Superior temporal gyrus (tissue), 1 donor: ENCODE measurements around the gene IGFALS.
A peak's percentile ranks its signal among the peaks of the same experiment; 100 is the strongest.

Experiments used
- DNase-seq: peaks from one replicate; pipeline ENCODE4 v3.0.0-alpha.2; 2016; ENCODE audit errors: extremely low spot score

IGFALS gene

DNA sequence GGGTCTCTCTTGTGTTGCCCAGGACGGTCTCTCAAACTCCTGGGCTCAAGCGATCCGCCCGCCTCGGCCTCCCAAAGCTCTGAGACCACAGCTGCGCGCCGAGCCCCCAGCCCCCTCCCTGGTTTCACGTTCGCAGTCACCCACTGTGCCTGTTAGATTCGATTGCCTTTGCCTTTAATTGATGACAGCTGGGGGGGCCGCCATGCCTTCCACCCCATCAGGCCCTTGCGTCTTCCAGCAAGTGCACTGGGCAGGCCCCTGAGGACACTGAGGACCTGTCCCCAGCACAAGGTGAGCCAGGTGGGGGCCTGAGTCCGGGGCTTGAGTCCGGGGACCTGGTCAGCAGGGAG is 3.3 kb downstream of the IGFALS start:
- DNase-seq = no peak

DNA sequence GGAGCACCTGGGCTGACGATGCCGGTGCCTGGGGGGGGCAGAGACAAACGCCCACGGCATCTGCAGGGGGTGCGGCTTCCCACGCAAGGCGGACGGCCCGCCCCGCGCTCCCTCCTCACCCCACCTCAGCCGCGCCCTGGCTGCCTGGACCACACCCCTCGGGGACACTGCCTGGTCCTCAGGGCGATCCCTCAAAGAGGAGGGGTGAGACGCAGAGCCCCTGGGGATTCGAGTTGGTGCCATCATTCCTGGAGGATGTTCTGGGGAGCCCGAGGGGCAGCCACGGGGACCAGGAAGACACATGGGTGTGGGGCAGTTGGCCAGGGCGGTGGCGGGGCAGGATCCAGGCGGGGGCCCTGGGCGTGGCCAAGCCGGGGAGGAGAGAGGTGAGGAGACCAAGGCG is 3.9 kb downstream of the IGFALS start:
- DNase-seq = no peak

DNA sequence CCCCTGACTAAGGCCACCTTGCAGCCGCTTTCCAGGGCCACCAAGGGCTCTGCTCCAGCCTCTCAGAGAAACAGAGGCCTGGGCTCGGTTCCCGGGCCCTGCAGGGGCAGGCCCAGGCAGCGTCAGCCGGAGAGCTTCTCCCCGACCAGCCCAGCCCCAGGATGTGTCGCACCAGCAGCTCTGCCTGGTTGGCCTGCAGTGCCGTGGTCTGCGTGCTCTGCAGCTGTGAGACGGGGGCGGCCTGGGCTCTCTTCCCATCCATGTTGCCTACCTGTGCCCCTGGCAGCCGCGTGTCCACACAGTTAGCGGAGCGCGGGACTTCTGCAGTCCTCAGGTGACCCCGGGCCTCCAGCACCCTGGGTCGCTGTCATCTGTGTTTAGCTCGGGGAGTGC is 4.8 kb downstream of the IGFALS start:
- no peak for DNase-seq

DNA sequence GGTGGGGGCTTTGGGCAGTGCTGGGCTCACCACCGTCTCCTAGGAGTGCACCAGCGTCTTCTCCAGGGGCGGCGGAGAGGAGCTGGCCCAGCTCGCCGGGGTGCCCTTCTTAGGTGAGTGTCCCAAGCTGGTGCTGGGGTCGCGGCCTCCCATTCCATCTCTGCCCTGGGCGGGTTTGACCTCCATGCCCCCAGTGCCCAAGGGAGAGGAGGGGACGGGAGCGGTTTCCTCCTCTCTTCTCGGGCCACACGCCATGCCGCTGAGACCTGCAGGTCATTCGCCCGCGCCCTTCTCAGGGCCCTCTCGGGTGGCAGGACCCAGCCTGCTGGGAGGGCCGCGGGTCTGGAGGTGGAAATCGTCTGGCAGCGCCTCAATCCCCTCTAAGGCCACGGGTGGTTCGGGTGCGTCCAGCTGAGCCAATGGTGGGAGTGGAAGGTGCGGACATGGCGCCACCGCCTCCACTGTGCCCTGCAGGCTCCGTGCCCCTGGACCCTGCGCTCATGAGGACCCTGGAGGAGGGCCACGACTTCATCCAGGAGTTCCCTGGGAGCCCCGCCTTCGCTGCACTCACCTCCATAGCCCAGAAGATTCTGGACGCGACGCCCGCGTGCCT is 5.3 kb downstream of the IGFALS start:
- DNase-seq = no peak

GRCh38 chr16:1787322-1788094 is 6.0 kb downstream of the IGFALS start:
- no peak for DNase-seq

DNA sequence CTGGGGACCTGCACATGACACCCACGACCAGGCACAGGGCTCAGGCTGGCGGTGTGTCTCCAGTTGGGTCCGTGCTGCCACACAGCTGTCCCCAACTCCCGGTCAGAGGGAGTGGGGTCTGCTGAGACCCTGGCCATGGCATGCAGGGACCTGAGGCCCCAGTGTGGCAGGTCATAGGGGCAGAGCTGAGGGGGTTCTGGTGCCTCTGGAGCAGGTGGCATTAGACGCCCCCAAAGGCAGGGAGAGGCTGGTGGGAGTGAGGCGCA is 6.5 kb downstream of the IGFALS start:
- DNase-seq = no peak

DNA sequence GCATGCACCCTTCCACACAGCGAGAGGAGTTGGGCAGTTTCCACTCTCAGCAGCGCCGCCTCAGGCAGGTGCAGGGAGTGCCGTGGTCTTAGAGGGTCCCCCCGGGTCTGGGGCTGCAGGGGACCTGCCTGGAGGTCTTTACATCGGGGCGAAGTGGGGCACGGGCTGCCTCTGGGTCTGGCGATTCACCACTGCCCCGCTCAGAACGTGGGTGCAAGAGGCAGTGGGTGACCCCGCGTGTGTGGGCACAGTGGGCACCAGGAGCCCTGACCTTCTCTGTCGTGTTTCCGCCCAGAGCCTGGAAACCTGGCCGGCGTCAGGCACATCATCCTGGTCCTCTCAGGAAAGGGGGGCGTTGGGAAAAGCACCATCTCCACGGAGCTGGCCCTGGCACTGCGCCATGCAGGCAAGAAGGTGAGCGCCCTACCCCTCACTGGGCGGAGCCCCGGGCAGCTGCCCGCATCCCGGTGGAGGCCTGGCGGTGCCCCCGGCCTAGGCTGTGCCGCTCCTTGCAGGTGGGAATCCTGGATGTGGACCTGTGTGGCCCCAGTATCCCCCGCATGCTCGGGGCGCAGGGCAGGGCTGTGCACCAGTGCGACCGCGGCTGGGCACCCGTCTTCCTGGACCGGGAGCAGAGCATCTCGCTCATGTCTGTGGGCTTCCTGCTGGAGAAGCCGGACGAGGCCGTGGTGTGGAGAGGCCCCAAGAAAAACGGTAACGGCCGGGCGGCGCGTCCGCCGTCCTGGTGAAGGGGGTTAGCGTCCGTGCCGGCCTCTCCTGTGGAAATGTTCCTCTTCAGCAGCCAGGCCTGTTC is 7.1 kb downstream of the IGFALS start:
- DNase-seq = no peak

DNA sequence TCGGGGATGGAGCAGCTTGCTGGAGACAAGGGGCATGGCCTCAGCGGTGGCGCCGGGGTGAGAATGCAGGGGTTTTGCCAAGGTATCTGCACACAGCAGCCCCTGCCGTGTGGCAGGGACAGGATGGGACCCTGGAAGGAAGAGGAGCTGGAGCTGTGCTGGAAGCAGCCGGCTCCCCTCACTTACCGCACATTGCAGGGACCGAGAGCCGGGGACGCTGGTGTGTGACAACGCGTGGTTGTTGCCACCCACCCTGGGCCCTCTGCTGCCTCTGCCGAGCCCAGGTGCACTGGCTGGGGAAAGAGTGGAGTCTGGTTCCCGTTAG is 7.7 kb downstream of the IGFALS start:
- DNase-seq = no peak

DNA sequence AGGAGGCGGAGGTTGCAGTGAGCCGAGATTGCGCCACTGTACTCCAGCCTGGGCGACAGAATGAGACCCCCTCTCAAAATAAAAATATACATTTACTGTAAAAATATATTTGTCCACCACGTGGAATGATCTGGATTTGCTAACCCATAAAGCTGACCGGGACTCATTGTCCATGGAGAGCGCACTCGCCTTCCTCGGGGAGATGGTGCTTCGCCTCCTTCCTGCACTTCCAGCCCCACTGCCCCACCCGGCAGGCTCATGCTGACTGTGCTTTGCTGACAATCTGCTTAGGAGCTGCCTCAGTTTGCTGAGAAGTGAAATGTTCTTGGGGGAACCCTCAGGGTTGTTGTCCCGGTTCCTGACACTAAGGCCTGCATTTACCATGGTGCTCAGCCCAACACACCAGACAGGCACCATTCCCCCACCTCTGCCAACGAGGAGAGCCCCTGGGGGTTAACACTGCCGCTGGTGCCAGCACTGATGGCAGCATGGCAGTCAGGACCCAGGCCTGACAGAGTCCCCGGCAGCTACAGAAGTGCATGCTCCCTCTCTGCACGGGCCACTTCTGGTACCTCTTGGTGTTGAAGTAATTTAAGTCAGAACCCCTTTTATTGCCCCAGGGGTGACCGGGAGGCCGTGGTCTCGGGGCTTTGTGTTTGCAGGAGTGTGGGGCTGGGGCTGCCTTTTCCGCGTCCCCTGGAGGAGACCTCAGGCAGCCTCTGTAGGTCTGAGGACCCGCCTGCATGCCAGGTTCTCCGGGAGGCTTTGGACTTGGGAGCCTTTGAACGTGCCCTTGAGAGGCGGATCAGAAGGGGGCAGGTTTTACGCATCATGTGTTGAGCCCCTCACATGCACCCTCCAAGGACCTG is 8.3 kb downstream of the IGFALS start:
- no peak for DNase-seq

DNA sequence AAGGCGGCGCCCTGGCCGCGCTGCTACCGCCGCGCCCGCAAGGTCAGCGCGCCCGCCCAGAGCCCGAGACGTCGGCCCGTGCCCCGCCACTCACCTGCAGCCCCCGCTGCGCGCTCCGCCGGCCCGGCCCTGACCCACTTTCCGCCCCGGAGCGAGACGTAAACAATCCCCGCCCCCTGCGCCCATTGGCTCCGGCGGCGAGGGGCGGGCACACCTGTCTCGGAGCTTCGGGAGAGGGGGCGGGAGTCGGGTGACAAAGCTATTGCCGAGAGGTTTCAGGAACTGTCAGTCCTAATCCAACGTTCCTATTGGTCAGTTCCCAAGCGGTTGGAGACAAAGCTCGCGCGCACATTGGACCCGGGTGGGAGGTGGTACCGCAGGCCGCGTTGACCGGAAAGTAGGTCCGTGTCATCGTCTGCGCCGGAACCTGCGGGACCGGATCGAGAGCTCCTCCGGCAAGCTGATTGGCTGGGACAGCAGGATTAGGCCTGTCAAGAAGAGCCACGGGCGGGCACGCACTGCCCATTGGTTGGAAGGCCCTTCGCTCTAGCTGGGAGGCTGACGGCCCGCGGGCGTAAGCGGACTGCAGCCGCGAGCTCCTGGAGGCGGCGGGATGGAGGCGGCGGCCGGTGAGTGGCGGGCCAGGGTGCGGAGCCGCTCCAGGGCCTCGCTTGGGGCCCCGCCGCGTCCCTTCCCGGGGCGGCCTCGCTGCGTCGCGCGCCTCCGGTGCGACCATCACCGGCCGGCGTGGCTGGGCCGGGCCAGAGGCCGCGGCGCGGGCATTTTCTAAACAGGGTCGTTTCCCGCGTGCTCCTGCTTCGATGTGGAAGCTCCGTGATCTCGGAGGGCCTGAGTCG is 10.9 kb downstream of the IGFALS start, which contains the start of the genes NUBP2 and SPSB3:
Gene NUBP2 (plus strand): TSS at position 553 of the 857 bp plus-strand sequence. CDS start 61 bp downstream, at position 614.
Gene SPSB3 (minus strand): TSS at position 164 of the 857 bp plus-strand sequence. CDS start 1,088 bp downstream, outside the sequence.
- peak; percentile 100 for DNase-seq

- DNase-seq = no peak
Observed at GRCh38 chr16:1781758-1782407, 11.6 kb downstream of the IGFALS start.

- no peak for DNase-seq
Observed at GRCh38 chr16:1781254-1781653, 12.3 kb downstream of the IGFALS start.

- DNase-seq = no peak
Observed at GRCh38 chr16:1780677-1781072, 12.8 kb downstream of the IGFALS start.

DNA sequence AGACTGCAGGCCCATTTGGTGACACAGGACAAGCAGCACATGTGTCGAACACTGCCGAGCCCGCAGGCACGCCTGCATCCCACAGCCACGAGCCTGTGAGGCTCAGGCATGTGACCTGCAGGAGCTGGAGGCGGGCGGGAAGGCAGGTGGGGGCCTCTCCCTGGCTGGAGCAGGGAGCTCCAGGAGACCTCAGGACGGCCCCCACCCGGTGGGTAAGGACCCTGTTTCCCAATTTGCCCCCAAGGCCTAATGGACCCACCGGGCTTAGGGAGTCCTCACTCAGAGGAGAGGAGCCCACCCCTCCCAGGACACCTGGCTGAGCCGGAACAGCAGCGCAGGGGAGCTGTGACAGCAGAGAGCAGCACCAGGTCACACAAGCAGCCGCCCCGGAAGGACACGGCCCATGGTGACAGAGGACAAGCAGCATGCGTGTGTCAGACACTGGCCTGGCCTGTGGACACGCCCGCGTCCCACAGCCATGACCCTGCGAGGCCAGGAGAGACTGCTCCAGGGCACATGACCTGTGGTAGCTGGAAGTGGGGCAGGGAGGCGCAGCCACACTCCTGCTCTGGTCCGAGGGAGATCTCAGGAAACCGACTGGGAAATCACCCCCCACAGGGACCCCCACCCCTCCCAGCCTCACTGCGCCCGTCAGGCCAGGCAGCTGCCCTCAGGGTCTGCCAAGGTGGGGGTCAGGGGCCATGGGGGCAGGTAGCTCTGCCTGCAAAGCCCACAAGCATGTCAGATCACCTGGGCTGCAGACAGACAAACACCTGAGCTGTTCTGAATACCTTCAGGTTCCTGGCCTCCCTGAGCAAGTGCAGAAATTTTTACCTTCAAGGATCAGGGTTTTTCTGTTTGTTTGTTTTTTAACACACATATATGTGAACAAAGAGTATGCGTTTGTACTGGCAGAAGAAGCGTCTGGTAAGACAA is 13.5 kb downstream of the IGFALS start:
- no peak for DNase-seq

DNA sequence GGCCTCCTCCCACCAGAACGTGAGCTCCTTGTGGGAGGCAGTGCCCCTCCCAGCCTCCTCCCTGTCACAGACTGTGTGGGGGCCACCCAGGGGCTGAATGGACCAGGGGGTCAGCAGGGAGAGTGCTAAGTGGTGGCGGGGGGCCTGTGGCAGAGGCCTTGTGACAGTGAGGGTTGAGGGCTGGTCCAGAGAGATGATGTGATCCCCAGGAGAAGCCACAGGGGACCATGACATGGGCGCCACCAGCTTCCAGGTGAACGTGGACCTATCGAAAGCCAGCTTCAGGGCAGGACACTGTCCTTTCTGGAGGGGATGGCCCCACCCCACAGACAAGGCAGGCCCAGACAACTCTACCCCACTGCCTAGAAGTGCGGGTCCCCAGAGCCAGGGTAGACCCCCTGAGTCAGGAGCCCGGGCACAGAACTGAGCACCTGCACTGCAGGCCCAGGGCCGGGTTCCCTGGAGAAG is 14.2 kb downstream of the IGFALS start:
- DNase-seq = no peak

DNA sequence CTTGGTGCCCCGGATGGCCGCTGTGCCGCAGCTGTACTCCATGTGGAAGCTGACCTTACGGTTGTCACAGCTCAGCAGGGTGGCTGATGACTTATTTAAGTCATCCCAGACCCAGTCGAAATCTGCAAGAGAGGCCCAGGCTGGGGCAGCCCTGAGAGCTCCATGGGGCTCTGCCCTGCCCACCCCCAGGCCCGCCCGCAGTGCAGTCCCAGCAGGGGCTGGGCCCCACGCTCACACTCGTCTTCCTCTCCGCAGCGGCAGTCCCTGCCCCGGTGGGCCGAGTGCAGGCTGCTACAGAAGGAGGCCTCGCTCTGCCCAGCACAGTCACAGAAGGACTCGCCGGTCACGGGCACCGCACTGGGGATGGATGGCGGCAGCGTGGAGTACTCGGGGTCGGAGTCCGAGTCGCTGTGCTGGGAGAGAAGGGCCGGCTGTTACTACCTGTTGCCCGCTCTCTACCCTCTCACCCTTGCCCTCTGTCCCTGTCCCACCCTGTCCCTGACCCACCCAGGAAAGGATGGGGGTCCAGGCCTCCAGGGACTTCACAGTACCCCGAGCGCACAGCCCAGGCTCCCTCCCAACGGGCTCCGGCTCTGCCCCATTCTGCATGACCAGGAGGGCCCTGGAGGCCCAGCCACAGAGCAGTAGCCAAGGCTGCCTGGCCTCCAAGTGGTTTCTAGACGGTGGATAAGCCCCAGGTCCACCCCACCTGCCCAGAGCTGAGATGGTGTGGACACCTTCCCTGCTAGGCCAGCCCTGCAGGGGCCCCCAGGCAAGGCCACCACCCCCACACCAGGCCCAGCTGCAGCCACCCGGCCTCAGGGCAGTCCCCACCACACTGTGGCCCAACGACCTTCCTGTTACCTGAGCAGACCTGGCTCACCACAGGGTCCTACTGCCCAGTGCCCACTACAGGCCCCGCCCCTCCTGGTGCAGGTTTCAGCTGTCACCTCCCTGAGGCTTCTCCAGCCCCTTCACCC is 15.0 kb downstream of the IGFALS start:
- DNase-seq = no peak

- no peak for DNase-seq
Observed at GRCh38 chr16:1777375-1778199, 15.9 kb downstream of the IGFALS start.
